GM19193 (cell line): ENCODE measurements around the gene ERBIN.

Experiments used
- POLR2A ChIP-seq: IDR thresholded peaks from 4 replicates; pipeline ENCODE4 v1.6.1; 2011; ENCODE audit not compliant: insufficient read depth, insufficient read length; ENCODE audit errors: extremely low read depth

The ERBIN gene

GRCh38 chr5:65981548-65981947, 55.2 kb downstream of the ERBIN start:
- no peak for TF ChIP-seq POLR2A

GRCh38 chr5:65981969-65982619, 55.7 kb downstream of the ERBIN start:
- no peak for TF ChIP-seq POLR2A

- no peak for TF ChIP-seq POLR2A
Measured at GRCh38 chr5:65982635-65983034, 56.3 kb downstream of the ERBIN start.

- no peak for TF ChIP-seq POLR2A
Measured at GRCh38 chr5:65984098-65984885, 57.9 kb downstream of the ERBIN start.

GRCh38 chr5:65986050-65986451, 59.7 kb downstream of the ERBIN start:
- no peak for TF ChIP-seq POLR2A

GRCh38 chr5:65986796-65987195, 60.4 kb downstream of the ERBIN start:
- no peak for TF ChIP-seq POLR2A

- TF ChIP-seq POLR2A, result no peak
Measured at GRCh38 chr5:65987982-65988381, 61.6 kb downstream of the ERBIN start.

GRCh38 chr5:65989158-65989557, 62.8 kb downstream of the ERBIN start:
- TF ChIP-seq POLR2A, result no peak

GRCh38 chr5:65992630-65993029, 66.3 kb downstream of the ERBIN start:
- no peak for TF ChIP-seq POLR2A

- TF ChIP-seq POLR2A, result no peak
Measured at GRCh38 chr5:65994117-65994786, 67.9 kb downstream of the ERBIN start.

GRCh38 chr5:65999061-65999723, 72.8 kb downstream of the ERBIN start:
- TF ChIP-seq POLR2A, result no peak

GRCh38 chr5:66001952-66002351, 75.6 kb downstream of the ERBIN start:
- TF ChIP-seq POLR2A, result no peak

GRCh38 chr5:66002415-66002814, 76.0 kb downstream of the ERBIN start:
- TF ChIP-seq POLR2A, result no peak

- TF ChIP-seq POLR2A, result no peak
Measured at GRCh38 chr5:66004216-66004615, 77.8 kb downstream of the ERBIN start.

- TF ChIP-seq POLR2A, result no peak
Measured at GRCh38 chr5:66009277-66009676, 82.9 kb downstream of the ERBIN start.
